HEK293T (cell line): ENCODE data around the gene CISTR.

ENCODE experiments used
- CTCF ChIA-PET: fragments of 350-600 bp; formaldehyde crosslinking; extraction: SDS; loops from one replicate; lab custom pipeline; 2021; ENCODE audit warnings: antibody characterized with exemption, inconsistent platforms; lab: Yijun Ruan, JAX
- POLR2A ChIA-PET: fragments of 350-600 bp; formaldehyde crosslinking; extraction: SDS; loops from one replicate; lab custom pipeline; 2020; ENCODE audit warnings: antibody characterized with exemption, inconsistent platforms; lab: Yijun Ruan, JAX
- DNase-seq: peaks from one replicate; pipeline ENCODE4 v3.0.0; 2012; ENCODE audit warnings: mixed read lengths; ENCODE audit errors: extremely low spot score
- ARNT ChIP-seq: fragments of 450-650 bp; IDR thresholded peaks from 2 replicates; pipeline ENCODE4 v1.6.1; 2017; ENCODE audit warnings: mild to moderate bottlenecking
- BHLHE40 ChIP-seq: fragments of 450-650 bp; IDR thresholded peaks from 2 replicates; pipeline ENCODE4 v1.6.1; 2016; ENCODE audit warnings: mild to moderate bottlenecking, moderate library complexity, borderline replicate concordance
- CTBP1 ChIP-seq: fragments of 450-650 bp; IDR thresholded peaks from 2 replicates; pipeline ENCODE4 v1.6.1; 2016; ENCODE audit warnings: borderline replicate concordance
- ELF4 ChIP-seq: fragments of 450-650 bp; IDR thresholded peaks from 2 replicates; pipeline ENCODE4 v1.6.1; 2017; ENCODE audit warnings: antibody characterized with exemption
- FOXA1 ChIP-seq: fragments of 450-650 bp; IDR thresholded peaks from 2 replicates; pipeline ENCODE4 v1.6.1; 2016; ENCODE audit warnings: mild to moderate bottlenecking
- FOXK2 ChIP-seq: fragments of 450-650 bp; IDR thresholded peaks from 2 replicates; pipeline ENCODE4 v1.6.1; 2016; ENCODE audit warnings: mild to moderate bottlenecking
- FOXM1 ChIP-seq: fragments of 450-650 bp; IDR thresholded peaks from 2 replicates; pipeline ENCODE4 v1.6.1; 2017; ENCODE audit warnings: mild to moderate bottlenecking, borderline replicate concordance
- HDGF ChIP-seq: fragments of 450-650 bp; IDR thresholded peaks from 2 replicates; pipeline ENCODE4 v1.6.1; 2017; ENCODE audit warnings: antibody characterized with exemption, borderline replicate concordance
- L3MBTL2 ChIP-seq: fragments of 450-650 bp; conservative IDR thresholded peaks from 2 replicates; pipeline ENCODE4 v1.6.1; 2016; ENCODE audit warnings: mild to moderate bottlenecking
- LEF1 ChIP-seq: fragments of 450-650 bp; IDR thresholded peaks from 2 replicates; pipeline ENCODE4 v1.6.1; 2017; ENCODE audit warnings: mild to moderate bottlenecking, borderline replicate concordance
- NFRKB ChIP-seq: fragments of 450-650 bp; IDR thresholded peaks from 2 replicates; pipeline ENCODE4 v1.6.1; 2016; ENCODE audit warnings: mild to moderate bottlenecking, moderate library complexity
- SP1 ChIP-seq: fragments of 450-650 bp; IDR thresholded peaks from 2 replicates; pipeline ENCODE4 v1.6.1; 2017
- SUZ12 ChIP-seq: fragments of 450-650 bp; IDR thresholded peaks from 2 replicates; pipeline ENCODE4 v1.6.1; 2016; ENCODE audit warnings: mild to moderate bottlenecking
- TARDBP ChIP-seq: fragments of 450-650 bp; IDR thresholded peaks from 2 replicates; pipeline ENCODE4 v1.6.1; 2016
- TF ChIP-seq, protein P1 (sequence below): fragments of 450-650 bp; IDR thresholded peaks from 2 replicates; pipeline ENCODE4 v1.6.1; 2016

The CISTR gene

DNA sequence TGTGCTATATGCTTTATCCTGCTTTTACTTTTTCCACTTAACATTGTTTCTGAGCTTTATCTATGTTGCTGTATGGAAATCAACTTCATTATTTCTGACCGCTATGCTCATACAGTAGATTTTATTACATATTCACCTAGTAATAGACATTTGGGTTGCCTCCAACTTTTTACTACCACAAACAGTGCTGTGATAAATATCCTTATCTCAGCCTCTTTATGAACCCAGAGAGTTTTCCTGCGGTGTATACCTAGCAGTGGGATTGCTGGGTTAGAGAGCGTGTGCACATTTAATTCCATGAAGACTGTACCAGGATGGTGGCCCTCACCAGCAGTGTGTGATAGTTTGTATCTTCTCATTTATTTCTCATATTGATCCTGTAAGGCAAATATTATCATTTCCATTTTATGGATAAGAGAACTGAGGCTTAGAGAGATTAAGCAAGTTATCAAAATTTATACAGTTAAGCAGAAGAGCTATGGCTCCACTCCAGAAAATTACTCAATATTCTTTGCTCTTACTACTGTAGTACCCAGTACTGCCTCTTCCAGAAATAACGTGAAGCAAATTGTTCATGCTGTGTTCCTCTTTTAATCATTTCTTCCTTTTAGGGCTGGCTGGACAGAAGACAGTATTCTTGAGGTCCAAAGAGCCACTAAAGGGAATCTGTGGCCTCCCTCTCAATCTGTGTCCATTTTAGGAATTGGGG lies 26.3 kb upstream of the CISTR start:
- DNase-seq, result no peak
- TF ChIP-seq LEF1 (no peak), CTBP1 (no peak), HDGF (no peak)
- TF ChIP-seq, protein P1, sequence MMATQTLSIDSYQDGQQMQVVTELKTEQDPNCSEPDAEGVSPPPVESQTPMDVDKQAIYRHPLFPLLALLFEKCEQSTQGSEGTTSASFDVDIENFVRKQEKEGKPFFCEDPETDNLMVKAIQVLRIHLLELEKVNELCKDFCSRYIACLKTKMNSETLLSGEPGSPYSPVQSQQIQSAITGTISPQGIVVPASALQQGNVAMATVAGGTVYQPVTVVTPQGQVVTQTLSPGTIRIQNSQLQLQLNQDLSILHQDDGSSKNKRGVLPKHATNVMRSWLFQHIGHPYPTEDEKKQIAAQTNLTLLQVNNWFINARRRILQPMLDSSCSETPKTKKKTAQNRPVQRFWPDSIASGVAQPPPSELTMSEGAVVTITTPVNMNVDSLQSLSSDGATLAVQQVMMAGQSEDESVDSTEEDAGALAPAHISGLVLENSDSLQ, result no peak
- POLR2A ChIA-PET, result interaction anchor here (0.6 to 0.8 kb wide), 2 partner anchors 21 to 52 kb away, joined by 3 read pairs; no protein-coding TSS in a partner anchor
- CTCF ChIA-PET, result interaction anchor here (1.4 kb wide), 1 partner anchor 21 kb away, joined by 5 read pairs; no protein-coding TSS in a partner anchor

DNA sequence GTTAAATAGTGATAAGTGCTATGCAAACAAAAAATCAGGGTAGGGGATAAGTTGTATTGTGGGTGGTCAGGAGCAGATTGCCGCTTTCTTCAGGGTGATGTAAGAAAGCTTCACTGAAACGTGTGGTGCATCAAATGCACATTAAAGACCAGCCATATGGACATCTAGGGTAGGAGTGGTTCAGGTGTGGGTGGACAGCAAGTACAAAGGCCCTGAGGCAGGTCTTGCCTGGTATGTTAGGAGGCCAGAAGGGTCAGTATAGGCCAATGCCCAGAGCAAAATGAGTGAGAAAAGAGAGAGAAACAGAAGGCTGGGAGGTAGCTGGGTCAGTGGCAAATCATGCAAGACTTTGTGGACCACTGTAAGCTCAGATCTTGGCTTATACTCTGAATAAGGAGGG lies 25.6 kb upstream of the CISTR start:
- POLR2A ChIA-PET, result interaction anchor here (0.8 kb wide), 1 partner anchor 20 kb away, joined by 3 read pairs; no protein-coding TSS in a partner anchor
- DNase-seq, result no peak
- TF ChIP-seq HDGF (no peak), LEF1 (no peak), NFRKB (no peak), TARDBP (no peak), ELF4 (no peak)
- TF ChIP-seq, protein P1, result no peak
- CTCF ChIA-PET, result interaction anchor here (0.7 to 1.4 kb wide), 2 partner anchors 20 to 34 kb away, joined by 3 to 5 read pairs; no protein-coding TSS in a partner anchor

DNA sequence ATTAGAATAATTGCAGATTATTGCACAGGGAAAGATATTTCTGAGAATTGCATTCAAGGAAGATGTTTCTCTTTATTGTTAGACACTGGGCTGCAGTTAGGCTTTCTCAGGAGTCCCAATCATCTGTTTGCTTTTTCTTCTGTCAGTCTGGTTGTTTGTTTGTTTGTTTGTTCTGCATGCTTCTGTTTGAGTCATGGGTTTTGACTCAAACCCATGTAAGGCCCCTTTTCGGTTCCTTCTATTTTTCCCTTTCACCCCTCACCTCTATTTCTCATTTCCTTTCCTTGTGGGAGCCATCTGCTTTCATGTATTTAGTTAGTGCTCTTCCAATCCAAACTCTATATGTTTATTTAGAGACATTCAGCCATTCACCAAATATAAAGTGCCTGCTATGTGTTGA lies 25.1 kb upstream of the CISTR start:
- POLR2A ChIA-PET, result no interaction called here

DNA sequence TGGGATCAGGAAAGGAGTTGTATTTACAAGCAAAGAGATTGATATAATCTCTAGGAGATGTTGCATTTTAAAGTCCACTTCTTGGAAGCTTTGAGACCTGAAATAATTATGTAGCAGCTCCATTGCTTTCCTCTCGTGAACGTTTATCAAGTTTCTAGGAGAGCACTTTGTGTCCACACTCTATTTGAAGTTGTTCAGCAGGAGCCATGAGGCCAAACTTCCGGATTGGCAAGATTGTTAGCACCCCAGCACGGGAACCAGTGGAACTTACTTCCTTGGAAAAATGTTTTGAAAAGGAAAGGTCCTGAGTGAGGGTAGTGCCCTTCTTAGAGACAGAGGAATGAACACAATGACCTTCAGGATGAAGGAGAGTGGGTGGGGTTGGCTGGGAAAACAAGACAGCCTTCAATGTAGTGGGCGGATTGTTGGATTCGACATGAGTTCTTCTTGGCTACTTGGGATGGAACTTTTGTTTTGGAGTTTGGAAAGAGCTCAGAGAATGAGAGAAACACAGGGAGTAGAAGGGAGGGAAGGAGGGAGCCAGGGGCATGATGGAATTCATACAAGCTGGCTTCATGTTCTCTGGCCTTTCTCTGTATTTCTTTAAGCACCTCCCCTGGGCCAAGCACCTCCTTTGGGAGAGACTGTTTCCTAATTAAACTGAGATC lies 23.8 kb upstream of the CISTR start:
- DNase-seq, result no peak
- no peak for TF ChIP-seq CTBP1
- TF ChIP-seq LEF1, result no peak
- no peak for TF ChIP-seq NFRKB
- no peak for TF ChIP-seq FOXK2
- TF ChIP-seq SUZ12, result no peak
- no peak for TF ChIP-seq FOXM1
- TF ChIP-seq ARNT, result no peak
- TF ChIP-seq FOXA1, result no peak
- no peak for TF ChIP-seq HDGF
- ChIA-PET CTCF (interaction anchor here (0.7 to 1.7 kb wide), 2 partner anchors 29 to 496 kb away, joined by 4 to 5 read pairs; no protein-coding TSS in a partner anchor), POLR2A (no interaction called here)

More for the DNA sequence above, 25.1 kb upstream of the CISTR start:
- CTCF ChIA-PET, result interaction anchor here (0.7 kb wide), 1 partner anchor 34 kb away, joined by 3 read pairs; no protein-coding TSS in a partner anchor
- no peak for TF ChIP-seq CTBP1
- TF ChIP-seq SUZ12, result no peak
- no peak for TF ChIP-seq FOXM1
- no peak for DNase-seq

DNA sequence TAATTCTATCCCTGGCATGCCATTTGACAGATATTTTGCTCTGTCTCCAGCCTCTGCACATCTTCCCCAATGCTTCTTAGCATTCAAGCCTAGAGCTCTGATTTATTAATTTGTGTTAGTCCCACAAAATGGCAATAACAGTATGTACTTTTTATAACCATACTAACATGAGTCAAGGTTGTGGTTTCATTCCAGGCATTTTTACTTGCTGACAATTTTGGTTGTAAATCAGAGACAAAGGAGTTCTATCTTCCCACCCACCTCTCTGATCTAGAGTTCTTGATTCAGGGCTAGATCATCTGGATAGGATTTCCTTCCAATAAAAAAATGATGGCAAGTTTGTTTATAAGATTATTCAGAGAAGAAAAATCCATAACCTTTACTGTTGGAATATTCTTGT lies 18.5 kb upstream of the CISTR start:
- POLR2A ChIA-PET, result interaction anchor here (0.5 kb wide), 1 partner anchor 198 kb away, joined by 3 read pairs; no protein-coding TSS in a partner anchor
- TF ChIP-seq ELF4 (no peak), LEF1 (no peak), L3MBTL2 (no peak), HDGF (no peak), FOXM1 (no peak), TARDBP (no peak), SUZ12 (no peak), FOXK2 (no peak), SP1 (no peak), NFRKB (no peak), BHLHE40 (no peak), CTBP1 (no peak), ARNT (no peak), FOXA1 (no peak)
- TF ChIP-seq, protein P1, result no peak
- no peak for DNase-seq
- CTCF ChIA-PET, result no interaction called here

DNA sequence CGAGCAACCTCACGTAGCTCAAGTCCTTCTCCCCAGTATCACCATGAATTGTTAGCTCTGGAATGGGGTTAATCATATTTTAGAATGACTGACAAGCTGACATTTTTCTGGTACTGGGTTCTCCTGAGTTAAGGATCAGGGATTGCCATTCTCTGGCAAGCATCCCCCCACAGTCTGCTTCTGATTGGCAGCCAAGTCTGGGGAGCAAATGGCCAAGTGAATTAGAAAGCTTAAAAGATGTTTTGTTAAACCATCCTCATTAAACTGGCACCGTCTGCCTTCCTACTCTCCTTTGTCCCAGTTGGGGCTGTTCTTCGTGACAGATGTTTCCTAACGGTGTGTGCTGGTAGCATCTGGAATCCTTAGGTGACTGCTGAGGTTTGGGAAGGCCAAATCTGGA lies 17.2 kb upstream of the CISTR start:
- ChIA-PET POLR2A (no interaction called here), CTCF (interaction anchor here (0.6 to 1.8 kb wide), 4 partner anchors 12 to 219 kb away, joined by 3 to 10 read pairs (median 4); no protein-coding TSS in a partner anchor)
- TF ChIP-seq ELF4, result no peak
- no peak for TF ChIP-seq LEF1
- no peak for TF ChIP-seq FOXK2
- TF ChIP-seq SP1, result no peak
- no peak for TF ChIP-seq BHLHE40
- no peak for DNase-seq
